ENCODE results near the gene DUSP12.
A peak's percentile ranks its signal among the peaks of the same experiment; 100 is the strongest.
"Not testable (repeated sequence)": the region's sequence is repeated elsewhere in the genome, so short reads cannot be mapped to it uniquely, and the experiment has no call there.

Gene DUSP12

GRCh38 chr1:161721738-161722343 is 27.7 kb upstream of the DUSP12 start:
- TF ChIP-seq, protein P1, sequence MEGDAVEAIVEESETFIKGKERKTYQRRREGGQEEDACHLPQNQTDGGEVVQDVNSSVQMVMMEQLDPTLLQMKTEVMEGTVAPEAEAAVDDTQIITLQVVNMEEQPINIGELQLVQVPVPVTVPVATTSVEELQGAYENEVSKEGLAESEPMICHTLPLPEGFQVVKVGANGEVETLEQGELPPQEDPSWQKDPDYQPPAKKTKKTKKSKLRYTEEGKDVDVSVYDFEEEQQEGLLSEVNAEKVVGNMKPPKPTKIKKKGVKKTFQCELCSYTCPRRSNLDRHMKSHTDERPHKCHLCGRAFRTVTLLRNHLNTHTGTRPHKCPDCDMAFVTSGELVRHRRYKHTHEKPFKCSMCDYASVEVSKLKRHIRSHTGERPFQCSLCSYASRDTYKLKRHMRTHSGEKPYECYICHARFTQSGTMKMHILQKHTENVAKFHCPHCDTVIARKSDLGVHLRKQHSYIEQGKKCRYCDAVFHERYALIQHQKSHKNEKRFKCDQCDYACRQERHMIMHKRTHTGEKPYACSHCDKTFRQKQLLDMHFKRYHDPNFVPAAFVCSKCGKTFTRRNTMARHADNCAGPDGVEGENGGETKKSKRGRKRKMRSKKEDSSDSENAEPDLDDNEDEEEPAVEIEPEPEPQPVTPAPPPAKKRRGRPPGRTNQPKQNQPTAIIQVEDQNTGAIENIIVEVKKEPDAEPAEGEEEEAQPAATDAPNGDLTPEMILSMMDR (IDR thresholded peaks at IDR 0.05; ENCODE audit: low read depth, low read length, missing control alignments) = no peak
- H3K4me3 ChIP-seq (ENCODE audit: low read depth, low read length) = no peak overlapping the region
- DNase-seq (ENCODE audit: low read depth) = no peak
- in situ Hi-C loops (cut with HindIII; ENCODE audit: low sequenced_read_pairs) = no loop called here

GRCh38 chr1:161722406-161722805 is 27.2 kb upstream of the DUSP12 start:
- no peak overlapping the region for H3K4me3 ChIP-seq (ENCODE audit: low read depth, low read length)
- in situ Hi-C loops (cut with HindIII; ENCODE audit: low sequenced_read_pairs) = no loop called here
- TF ChIP-seq, protein P1 (IDR thresholded peaks at IDR 0.05; ENCODE audit: low read depth, low read length, missing control alignments) = no peak
- no peak for DNase-seq (ENCODE audit: low read depth)

DNA sequence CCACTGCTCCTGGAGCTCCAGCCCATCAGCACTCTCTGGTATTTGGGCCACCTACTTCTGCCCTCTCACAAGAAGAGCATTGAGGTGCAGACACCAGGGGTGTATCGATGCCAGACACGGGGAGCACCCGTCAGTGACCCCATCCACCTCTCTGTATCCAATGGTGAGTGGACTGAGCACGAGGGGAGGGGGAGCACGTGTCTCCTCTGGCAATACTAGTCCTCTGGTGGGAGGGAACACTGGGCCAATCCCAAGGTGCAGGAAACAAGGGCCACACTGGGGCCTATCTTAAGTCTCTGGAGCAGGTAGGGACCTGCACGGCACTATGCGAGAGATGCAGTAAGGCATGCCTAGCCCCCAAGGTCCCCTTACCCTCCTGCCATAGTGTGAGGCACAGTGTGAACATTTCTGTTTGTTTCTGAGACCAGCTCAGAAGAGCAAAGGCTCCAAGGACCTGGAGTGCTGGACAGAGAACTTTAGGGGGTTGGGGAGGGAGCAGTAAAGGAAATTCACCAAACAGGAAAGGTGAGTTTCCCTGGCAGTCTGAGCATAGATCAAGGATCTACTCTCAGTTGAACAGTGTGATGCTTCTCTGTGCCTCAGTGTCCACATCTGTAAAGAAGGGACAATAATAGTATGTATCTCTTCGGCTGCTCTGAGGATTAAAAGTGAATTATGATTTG is 26.0 kb upstream of the DUSP12 start:
- TF ChIP-seq, protein P1 (IDR thresholded peaks at IDR 0.05; ENCODE audit: low read depth, low read length, missing control alignments) = no peak
- H3K4me3 ChIP-seq (ENCODE audit: low read depth, low read length) = no peak overlapping the region
- in situ Hi-C loops (cut with HindIII; ENCODE audit: low sequenced_read_pairs) = no loop called here
- DNase-seq (ENCODE audit: low read depth) = no peak

DNA sequence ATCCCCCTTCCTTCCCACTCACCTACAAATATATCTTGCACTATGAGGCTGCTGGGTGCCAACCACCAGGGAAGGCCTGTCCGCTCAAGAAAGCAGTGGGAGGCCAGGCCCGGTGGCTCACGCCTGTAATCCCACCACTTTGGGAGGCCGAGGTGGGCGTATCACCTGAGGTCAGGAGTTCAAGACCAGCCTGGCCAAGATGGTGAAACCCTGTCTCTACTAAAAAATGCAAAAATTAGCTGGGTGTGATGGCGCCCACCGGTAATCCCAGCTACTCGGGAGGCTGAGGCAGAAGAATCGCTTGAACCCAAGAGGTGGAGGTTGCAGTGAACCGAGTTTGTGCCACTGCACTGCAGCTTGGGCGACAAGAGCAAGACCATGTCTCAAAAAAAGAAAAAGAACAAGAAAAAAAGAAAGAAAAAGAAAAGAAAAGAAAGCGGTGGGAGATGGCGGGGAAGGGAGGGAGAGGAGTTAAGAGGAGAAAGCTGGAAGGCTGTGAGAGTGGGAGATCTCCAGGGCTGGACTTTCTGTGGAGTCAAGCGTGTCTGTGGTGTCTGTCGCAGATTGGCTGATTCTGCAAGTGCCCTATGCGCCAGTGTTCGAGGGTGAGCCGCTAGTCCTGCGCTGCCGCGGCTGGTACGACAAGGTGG is 24.2 kb upstream of the DUSP12 start:
- not testable (repeated sequence) for DNase-seq (ENCODE audit: low read depth)
- in situ Hi-C loops (cut with HindIII; ENCODE audit: low sequenced_read_pairs) = loop anchor here (25.0 kb wide), 1 partner anchor 513 kb away; the partner anchor contains the start of genes APOA2, FCER1G and NDUFS2
- peak overlapping the region; percentile 63 for H3K4me3 ChIP-seq (ENCODE audit: low read depth, low read length)

GRCh38 chr1:161725908-161726472 is 23.6 kb upstream of the DUSP12 start:
- DNase-seq (ENCODE audit: low read depth) = no peak
- TF ChIP-seq, protein P1 (IDR thresholded peaks at IDR 0.05; ENCODE audit: low read depth, low read length, missing control alignments) = peak; percentile 41

DNA sequence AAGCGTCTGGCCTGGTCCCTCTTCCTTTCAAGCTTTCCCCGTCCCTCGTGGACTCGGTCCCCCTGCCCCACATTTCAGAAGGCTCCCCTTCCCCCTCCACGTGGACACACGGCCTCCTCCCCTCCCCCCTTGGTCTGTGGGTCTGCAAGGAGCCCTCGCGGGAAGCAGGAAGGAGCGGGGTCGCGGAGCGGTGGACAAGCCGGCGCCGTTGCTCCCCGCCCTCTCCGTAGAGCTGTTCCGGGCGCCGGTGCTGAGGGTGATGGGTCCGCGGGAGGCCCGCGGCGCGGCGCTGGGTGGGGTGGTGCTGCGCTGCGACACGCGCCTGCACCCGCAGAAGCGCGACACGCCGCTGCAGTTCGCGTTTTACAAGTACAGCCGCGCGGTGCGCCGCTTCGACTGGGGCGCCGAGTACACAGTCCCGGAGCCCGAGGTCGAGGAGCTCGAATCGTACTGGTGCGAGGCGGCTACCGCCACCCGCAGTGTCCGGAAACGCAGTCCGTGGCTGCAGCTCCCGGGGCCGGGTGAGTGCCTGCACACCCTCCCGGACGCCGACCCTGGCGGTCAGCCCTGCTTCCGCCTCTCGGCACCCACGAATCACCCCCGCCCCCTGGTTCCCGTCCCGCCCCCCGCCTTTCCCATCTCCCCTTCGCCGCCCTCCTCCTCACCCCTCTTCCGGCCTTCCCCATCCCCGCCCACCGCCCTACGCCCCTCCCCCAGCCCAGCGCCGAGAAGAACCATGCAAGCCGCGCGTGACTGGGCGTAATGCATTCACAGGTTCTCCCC is 22.9 kb upstream of the DUSP12 start:
- DNase-seq (ENCODE audit: low read depth) = no peak
- peak overlapping the region; percentile 63 for H3K4me3 ChIP-seq (ENCODE audit: low read depth, low read length)
- in situ Hi-C loops (cut with HindIII; ENCODE audit: low sequenced_read_pairs) = loop anchor here (25.0 kb wide), 1 partner anchor 514 kb away; the partner anchor contains the start of genes APOA2, FCER1G and NDUFS2
- TF ChIP-seq, protein P1 (IDR thresholded peaks at IDR 0.05; ENCODE audit: low read depth, low read length, missing control alignments) = no peak

More at GRCh38 chr1:161725908-161726472, 23.6 kb upstream of the DUSP12 start:
- in situ Hi-C loops (cut with HindIII; ENCODE audit: low sequenced_read_pairs) = loop anchor here (25.0 kb wide), 1 partner anchor 514 kb away; the partner anchor contains the start of genes APOA2, FCER1G and NDUFS2
- peak overlapping the region; percentile 63 for H3K4me3 ChIP-seq (ENCODE audit: low read depth, low read length)
